HG03175 (cell line): Measurements from ENCODE around the gene OMA1.

Experiments used
- ATAC-seq: cut with Tn5 transposase; IDR thresholded peaks from one replicate; pipeline ENCODE4 v1.9.1; 2021; ENCODE audit warnings: mild to moderate bottlenecking, moderate library complexity; ENCODE audit not compliant: unreplicated experiment

The OMA1 gene

GRCh38 chr1:58434181-58434580 lies 112.3 kb downstream of the OMA1 start:
- ATAC-seq, result no peak

- no peak for ATAC-seq
These were observed 113.5 kb downstream of the OMA1 start for GRCh38 chr1:58432851-58433668.

GRCh38 chr1:58431901-58432620 lies 114.5 kb downstream of the OMA1 start:
- no peak for ATAC-seq
